HG03039 (cell line): ENCODE data around the gene PLIN4.
A peak's percentile ranks its signal among the peaks of the same experiment; 100 is the strongest.

Experiments used
- ATAC-seq: cut with Tn5 transposase; IDR thresholded peaks from one replicate; pipeline ENCODE4 v1.9.1; 2021; ENCODE audit warnings: mild to moderate bottlenecking, moderate library complexity; ENCODE audit not compliant: unreplicated experiment

PLIN4 gene

GRCh38 chr19:4493104-4493928, 25.0 kb downstream of the PLIN4 start:
- no peak for ATAC-seq

DNA sequence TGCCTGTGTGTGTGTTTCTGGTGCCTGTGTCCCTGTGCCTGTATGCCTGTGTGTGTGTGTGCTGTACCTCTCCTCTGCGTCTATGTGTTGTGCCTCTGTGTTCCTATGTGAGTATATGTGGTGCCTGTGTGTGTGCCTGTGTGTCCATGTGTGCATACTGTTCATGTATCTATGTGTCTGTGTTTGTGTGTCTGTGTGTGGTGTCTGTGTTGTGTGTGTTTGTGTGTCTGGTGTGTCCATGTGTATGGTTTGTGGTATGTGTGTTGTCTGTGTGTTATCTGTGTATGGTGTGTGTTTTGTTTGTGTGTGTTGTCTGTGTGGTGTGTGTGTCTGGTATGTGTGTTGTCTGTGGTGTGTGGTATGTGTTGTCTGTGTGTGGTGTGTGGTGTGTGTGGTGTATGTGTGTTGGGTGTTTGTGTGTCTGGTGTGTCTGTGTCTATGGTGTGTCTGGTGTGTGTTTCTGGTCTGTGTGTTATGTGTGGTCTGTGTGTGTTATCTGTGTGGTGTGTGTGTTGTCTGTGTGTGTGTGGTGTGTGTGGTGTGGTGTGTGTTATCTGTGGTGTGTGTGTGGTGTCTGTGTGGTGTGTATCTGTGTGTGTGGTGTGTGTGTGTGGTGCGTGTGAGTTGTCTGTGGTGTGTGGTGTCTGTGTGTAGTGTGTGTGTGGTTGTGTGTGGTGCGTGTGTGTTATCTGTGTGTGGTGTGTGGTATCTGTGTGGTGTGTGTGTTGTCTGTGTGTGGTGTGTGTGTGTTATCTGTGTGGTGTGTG, 25.8 kb downstream of the PLIN4 start:
- ATAC-seq: no peak

- ATAC-seq: no peak
These were observed 26.8 kb downstream of the PLIN4 start for GRCh38 chr19:4491446-4491845.

- no peak for ATAC-seq
These were observed 29.8 kb downstream of the PLIN4 start for GRCh38 chr19:4488496-4488895.

DNA sequence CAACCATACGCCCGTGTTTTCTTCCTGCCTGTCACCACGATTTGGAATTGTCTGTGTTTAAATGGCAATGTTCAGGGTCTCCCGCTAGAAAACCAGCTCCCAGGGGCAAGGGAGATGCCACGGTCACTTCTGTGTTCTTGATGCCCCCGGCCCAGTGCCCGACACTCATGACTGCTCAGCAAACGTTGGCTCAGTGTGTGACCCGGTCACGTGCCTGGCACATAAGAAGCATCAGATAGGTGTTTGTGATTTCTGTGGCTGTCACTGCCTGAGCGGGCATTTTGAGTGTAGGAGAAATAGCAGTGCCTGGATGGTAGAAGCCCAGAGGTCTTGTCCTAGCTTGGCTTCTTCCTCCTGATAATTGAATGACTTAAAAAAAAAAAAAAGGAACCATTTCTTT, 30.7 kb downstream of the PLIN4 start:
- no peak for ATAC-seq

DNA sequence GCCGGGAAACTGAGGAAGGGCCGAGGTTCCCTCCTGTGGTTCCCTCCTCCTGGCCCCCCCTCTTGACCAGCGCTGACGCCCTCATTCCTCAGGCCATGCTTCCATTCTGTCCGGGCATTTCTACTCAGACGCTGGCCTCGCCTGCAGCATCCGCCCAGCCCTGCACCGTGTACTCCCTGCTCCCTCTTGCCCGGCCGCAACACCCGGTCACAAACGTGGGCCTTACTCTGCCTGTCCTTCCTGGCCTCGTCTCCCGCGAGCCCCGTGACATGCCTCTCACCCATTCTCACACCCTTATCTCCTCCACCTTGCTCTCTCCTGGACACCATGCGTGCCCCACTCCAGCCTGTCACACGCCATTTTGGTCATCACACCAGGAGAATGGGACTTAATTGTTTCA, 34.9 kb downstream of the PLIN4 start:
- no peak for ATAC-seq

DNA sequence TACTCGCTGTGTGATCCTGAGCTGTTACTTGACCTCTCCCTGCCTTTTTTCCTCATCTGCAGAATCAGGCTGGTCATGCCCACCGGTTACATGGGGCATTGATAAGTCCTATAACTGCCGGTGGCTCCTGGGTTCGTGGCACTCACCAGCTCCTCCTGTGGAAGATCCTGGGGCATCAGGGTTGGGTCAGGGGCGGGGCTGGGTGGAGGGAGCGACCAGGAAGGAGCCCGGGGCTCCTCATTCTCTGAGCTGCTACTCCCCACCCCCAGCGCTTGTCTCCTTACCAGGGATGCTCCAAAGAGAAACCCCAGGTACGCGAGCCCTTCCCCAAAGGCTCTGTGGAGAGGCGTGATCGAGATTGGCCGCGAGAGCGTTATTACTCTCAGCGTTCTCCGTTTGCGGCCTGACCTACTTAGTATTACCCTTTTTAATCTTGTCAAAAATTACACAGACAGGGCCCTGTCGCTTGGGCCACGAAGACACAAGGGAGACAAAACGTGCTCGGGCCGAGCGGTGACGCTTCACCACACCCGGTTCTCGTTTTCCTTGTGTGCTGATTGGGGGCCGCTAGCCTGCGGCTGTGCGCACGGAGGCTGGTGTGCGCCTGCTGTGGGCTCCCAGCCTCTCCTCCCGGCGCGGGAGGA, 35.4 kb downstream of the PLIN4 start:
- no peak for ATAC-seq

DNA sequence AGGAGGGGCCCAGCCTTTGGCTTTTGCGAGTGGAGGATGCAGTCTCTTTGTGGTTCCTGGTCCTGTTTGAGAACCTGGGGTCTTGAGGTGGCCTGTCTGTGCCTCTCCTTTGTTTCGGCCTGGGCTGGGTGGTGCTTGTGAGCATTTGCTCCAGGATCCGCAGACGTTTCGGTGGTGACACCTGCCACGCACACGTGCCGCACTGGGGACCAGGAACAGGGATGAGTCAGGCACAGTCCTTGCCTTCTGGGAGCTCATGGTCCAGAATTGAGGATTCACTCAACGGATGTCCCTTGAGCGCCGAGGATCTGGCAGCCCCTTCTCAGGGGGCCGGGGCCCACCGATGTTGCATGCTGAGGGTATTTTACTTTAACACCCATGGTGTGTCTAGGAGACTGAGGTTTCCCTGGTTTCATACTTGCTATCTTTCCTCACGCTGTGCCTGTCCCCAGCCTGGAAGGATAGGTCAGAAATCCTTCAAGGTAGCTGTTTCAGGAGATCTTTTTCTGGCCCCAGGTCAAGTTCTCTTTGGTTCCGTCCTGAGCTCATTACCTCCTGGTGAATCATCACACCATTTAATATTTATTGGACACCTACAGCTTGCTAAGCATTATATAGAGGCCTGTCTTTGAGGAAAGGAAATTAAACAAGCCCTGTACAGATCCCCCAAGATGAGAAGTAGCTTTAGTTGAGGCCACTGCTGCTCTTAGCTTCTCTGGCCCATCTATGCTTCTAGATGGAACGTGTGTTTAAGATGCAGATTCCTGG, 41.1 kb downstream of the PLIN4 start:
- ATAC-seq: no peak

DNA sequence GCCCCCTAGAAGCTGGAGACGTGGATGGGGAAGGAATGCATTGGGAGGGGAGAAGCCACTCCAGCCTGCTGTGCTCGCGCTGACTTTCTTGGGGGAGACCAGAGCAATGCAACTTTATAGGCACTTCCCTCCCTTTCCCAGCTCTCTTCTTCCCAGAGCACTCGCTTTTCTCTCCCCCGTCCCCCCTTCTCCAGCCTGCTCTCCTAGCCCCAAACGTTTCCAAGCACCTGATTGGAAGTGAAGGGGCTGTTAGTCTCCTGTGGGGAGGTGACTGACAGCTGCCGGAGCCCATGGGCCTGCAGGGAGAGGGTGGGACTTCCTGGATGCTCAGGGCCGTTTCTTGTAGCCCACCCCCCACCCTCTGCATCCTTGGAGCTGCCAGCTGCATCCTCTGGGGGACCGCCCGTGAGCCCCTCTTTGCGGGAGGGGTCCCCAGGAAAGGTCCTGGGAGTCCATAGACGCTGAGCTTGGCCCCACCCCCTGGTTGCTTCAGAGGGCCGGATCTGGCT, 43.7 kb downstream of the PLIN4 start:
- ATAC-seq: no peak

GRCh38 chr19:4473763-4474513, 44.3 kb downstream of the PLIN4 start:
- no peak for ATAC-seq

DNA sequence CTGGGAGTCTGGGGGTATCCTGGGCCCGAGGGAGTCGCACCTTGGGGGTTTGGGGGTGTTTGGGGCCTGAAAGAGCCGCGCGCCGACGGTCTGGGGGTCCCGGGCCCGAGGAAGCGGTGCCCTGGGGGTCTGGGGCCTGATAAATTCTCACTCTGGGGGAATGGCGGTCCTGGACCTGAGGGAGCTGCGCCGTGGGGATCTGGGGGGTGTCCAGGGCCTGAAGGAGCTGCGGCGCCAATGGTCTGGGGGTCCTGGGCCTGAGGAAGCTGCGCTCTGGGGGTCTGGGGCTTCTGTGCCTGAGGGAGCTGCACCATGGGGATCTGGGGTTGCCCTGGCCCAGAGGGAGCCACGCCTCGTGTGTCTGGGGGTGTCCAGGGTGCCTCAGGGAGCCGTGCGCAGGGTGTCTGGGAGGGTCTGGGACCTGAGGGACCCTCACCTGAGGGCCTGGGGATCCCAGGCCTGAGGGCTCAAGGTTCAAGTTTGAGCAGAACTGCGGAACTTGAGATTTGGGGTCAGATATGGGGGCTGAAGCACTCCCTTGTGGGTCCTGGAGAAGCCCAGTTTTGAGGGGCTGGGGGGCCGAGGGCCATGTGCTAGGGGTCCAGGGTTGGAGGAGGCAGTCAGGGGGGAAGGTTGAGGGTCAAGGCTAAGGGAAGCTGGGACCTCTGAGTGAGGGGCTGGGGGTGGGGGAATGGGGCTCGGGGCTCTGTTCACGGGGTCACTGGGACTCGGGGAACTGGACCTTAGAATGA, 45.1 kb downstream of the PLIN4 start:
- ATAC-seq: no peak

DNA sequence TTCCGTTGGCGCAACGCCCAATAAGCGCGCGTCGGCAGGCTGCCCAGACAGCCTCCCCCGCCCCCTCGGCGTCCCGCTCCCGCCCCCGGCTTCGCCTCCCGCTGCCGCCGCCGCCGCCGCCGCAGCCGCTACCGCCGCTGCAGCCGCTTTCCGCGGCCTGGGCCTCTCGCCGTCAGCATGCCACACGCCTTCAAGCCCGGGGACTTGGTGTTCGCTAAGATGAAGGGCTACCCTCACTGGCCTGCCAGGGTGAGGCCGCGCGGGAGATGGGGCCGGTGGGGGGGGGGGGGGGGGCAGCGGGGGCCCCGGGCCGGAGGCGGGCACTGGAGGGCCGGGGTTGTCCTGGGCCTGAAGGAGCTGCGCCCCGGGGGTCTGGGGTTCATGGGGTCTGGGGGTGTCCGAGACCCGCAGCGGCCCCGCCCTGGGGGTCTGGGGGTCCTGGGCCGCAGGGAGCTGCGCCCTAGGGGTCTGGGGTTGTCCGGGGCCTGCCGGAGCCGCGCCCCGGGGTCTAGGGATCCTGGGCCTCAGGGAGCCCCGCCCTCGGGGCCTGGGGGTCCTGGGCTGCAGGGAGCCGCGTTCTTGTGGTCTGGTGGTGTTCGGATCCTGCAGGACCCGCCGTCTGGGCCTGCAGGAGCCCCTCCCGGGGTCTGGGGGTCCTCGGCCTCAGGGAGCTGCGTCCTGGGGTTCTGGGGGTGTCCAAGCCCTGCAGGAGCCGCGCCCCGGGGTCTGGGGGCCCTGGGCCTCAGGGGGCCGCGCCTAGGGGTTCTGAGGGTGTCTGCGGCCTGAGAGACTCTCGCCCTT, 45.9 kb downstream of the PLIN4 start, which contains the start of gene HDGFL2:
Gene HDGFL2 (plus strand): TSS at position 124 of the 801 bp plus-strand sequence. CDS start 54 bp downstream, at position 178.
- ATAC-seq: no peak

GRCh38 chr19:4471403-4472173, 46.7 kb downstream of the PLIN4 start:
- peak; percentile 71 for ATAC-seq

GRCh38 chr19:4467835-4468234, 50.5 kb downstream of the PLIN4 start:
- no peak for ATAC-seq

- ATAC-seq: no peak
These were observed 53.3 kb downstream of the PLIN4 start for GRCh38 chr19:4464815-4465581.

GRCh38 chr19:4457654-4458395, 60.5 kb downstream of the PLIN4 start, which contains the start of gene UBXN6:
Gene UBXN6, minus strand, starts transcription at chr19:4457794. Its CDS starts 97 bp downstream, at chr19:4457697.
- peak; percentile 83 for ATAC-seq
